ENCODE results near the gene JAKMIP3.

The JAKMIP3 gene

GRCh38 chr10:132113766-132114365 lies 48.1 kb downstream of the JAKMIP3 start:
- DNase-seq = no peak

GRCh38 chr10:132114953-132115520 lies 49.3 kb downstream of the JAKMIP3 start:
- DNase-seq = no peak
